ENCODE results near the gene C1QTNF9.

DNA sequence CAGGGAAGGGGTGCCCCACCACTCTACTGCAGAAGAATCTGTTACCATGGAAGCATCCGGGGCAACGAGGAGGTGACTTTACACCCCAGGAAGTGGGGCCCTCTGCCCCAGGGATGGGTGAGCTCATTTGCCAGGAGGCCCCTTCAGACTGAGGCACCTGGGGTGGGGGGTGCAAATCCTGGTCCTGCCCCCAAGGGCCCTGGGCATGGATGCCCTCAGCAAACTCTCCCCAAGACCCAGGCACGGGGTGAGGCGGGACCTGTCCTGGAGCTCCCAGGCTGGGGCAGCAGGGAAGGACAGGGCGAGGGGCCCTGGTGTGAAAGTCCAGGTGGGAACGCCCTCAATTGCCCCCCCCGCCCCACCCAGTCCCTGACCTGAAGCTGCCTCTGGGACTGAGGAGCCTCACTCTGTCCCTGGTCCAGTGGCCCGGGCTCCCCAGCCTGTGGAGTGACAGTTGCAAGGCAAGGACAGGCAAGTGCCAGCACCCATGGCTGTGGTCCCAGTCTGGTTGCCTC is 52.5 kb downstream of the C1QTNF9 start:
- no peak for TF ChIP-seq ZNF274 (IDR thresholded peaks at IDR 0.05; ENCODE audit: low read depth, low read length)
- TF ChIP-seq YY1 (IDR thresholded peaks at IDR 0.05; ENCODE audit: insufficient read depth, insufficient read length): no peak
